ENCODE data around the gene CILP2.

Gene CILP2

DNA sequence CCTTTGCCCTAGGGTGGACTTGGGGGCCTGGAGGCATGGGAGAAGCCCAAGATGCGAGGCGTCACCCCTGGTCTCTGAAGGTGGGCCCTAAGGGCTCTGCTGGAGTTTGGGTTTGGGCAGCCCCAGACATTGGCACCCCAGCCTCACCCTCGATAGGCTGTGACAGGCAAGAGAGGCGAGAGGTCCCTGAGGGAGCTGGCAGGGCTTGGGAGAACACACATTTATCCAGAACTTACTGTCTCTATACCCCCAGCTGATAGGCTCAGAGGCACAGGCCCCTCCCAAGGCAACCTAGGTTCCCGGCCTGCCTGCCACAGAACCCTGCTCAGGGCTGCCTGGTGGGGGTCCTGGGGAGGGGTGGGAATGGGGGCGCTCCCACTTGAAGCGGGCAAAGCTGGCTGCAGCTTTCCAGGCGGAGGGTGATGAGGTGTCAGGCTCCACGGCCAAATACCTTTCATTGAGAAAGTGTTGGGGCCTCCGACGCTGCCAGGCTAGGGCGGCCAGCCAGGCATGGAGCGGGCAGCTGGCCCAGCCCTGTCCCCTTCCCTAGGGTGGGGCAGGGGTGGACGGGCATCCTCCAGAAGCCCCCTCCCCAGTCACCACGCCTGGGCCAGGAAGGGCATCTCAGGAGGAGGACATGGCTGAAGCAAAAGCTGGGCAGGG lies 9.7 kb downstream of the CILP2 start:
- no peak for DNase-seq

DNA sequence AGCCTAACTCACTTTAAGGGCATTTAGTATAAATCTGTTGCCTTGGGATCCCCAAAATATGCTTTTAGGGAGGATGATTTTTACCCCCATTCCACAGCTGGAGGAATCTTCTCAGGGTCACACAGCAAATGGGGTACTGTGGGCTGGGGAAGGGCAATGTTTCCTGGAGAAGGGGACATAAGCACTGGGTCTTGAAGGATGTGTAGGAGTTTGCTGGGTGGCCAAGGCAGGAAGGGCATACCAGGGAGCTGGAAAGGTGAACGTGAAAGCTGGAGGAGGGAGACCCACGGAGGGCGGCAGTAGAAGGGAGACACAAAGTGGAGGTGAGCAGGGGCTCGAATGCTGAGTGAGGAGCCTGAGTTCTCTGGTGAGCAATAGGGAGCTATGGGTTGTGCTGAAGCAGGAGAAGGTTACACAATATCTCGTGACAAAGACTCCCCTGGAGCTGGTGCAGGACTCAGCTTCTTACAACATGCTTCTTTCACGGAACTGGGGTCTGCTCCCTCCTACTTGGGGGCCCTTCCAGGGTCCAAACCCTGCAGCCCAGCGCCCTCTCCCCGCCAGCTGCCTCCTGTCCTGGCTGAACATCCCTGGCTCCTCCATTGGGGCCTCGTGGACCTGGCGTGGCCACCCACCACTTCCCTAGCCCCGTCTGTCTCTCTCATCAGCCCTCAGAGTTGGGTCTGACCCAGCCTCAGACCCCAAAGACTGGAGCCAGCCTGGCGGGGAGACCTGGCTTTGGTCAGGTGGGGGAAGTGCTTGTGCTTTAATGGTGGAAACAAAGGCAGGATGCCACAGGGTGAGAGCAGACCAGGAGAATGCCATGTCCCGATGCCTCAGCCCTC lies 11.1 kb downstream of the CILP2 start:
- DNase-seq = no peak

DNA sequence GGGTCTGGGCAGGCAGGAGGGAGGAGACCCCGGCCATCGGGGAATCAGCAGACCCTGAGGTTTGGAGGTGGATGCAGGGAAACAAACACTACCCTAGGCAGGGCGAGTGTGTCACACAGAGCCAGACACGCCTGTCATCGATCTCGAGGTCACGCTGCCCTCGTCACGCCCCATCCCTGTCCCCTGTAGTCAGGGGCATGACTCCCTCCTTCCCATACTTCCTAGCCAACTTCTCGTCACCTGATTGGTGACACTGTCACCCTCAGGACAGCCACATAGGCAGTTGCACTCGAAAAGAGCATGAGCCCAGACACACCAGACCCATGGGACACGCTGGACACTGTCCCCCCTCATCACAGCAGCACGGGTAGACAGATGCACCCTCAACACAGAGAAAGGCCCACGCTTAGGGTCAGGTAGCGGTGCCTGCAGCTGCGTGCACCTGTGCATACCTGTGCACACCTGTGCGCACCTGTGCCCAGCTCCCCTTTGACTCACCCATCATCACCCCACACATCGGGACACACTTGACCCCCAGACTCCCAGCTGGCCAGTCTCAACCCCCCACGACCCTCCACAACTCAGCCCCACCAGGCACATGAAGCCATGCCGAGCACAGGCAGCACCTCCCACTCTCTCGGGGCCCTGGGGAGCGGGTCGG lies 11.9 kb downstream of the CILP2 start:
- no peak for DNase-seq

DNA sequence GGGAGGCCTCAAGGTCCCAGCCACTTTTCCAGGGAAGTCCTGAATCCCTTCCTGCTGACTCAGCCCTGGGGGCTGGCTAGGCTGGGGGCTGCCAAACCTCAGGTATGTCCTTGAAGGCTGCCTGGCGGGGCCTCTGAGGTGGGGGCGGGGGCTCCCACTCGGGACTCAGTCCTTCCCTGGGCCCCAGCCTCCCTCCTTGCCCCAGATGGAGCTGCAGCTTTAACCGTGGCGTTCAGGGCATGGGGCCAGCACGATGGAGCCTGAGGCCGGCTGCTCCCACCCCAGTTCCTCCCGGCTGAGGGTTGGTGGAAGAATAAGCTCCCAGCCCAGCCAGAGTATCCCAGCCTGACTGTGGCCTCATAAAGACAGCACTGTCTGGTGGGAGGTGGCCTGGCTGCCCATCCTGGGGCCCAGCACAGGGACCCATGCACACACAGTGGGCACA lies 12.4 kb downstream of the CILP2 start:
- no peak for DNase-seq

DNA sequence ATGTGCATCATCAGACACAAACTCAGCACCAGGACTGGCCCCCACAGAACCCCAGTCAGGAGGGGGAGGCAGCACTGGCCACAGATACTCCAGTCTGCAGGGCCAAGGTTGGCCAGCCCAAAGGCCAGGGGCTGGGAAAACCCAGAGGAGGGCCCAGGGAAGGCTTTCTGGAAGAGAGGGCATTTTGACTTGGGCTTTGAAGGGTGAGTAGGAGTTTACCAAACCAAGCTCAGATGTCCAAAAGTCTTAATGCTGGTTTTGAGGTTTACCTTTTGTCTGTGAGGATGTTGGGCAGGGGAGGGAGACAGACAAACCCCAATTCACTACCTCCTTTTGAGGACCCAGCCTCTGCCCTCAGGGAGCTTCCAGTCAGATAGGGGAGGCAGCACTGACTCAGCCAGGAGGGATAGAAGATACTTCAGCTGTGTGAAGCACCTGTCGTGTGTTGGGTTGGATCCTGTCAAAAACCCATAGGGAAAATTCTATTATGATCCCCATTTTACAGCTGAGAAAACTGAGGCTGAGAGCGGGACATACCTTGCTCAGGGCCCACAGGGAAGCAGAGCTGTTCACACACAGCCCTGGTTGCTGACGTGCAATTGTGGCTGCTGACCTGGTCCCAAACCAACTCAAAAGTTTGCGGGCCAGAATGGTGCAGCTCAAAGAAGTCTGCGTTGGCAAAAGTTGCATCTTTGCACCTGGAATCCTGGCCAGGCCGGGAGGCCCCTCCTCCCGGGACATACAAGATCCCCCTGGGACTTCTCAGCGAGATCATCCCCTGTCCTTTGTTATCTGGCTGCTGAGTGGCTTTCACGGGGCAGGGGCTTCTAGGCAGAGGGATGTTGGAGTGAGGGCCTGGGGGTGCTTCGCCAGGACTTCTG lies 13.1 kb downstream of the CILP2 start:
- DNase-seq = no peak

DNA sequence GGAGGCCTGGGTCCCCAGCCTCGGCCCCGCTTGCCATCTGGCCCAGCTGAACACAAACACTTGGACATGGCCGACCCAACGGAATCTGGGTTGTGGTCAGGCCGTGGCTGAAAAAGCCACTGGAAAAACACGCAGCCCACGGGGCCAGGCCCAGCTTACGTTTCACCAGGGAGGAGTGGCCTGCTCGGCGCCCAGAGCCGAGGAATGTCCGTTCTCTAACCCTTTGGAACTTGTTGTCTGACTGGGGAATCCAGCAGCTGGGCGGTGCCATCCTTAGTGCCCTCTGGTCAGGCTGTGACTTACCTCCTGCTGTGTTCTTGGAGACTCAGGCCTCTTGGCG lies 13.8 kb downstream of the CILP2 start:
- DNase-seq = no peak

DNA sequence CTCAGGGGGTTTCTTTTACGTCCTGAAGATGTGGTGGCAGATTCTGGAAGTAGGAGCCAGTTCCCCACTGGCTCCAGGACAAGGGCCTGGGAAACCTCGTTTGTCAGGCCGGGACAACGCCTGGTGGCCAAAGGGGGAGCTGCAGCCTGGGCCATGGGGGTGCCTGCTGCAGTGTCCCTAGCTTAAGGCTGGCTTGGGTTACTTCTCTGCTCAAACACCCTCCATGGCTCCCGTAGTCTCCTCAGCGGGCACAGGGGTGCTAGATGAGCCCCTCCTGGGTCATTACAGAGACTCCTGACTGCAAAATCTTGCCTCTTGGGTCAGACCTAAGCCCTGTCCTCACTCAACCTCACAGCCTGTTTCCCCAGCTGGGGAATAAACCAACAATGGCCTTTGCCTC lies 14.7 kb downstream of the CILP2 start:
- no peak for DNase-seq

DNA sequence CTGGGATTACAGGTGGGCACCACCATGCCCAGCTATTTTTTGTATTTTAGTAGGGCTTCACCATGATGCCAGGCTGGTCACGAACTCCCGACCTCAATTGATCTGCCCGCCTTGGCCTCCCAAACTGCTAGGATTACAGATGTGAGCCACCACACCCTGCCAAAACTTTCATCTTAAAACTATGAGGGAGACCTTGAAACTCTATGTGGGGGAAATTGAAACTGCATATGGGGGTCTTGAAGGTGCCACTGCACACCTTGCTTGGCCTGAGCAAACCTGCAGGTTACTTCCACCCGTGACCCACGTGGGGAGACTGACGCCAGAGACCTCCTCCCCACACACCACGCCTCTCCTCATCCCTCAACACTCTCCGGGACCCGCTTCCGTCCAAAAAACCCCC lies 15.6 kb downstream of the CILP2 start:
- no peak for DNase-seq

DNA sequence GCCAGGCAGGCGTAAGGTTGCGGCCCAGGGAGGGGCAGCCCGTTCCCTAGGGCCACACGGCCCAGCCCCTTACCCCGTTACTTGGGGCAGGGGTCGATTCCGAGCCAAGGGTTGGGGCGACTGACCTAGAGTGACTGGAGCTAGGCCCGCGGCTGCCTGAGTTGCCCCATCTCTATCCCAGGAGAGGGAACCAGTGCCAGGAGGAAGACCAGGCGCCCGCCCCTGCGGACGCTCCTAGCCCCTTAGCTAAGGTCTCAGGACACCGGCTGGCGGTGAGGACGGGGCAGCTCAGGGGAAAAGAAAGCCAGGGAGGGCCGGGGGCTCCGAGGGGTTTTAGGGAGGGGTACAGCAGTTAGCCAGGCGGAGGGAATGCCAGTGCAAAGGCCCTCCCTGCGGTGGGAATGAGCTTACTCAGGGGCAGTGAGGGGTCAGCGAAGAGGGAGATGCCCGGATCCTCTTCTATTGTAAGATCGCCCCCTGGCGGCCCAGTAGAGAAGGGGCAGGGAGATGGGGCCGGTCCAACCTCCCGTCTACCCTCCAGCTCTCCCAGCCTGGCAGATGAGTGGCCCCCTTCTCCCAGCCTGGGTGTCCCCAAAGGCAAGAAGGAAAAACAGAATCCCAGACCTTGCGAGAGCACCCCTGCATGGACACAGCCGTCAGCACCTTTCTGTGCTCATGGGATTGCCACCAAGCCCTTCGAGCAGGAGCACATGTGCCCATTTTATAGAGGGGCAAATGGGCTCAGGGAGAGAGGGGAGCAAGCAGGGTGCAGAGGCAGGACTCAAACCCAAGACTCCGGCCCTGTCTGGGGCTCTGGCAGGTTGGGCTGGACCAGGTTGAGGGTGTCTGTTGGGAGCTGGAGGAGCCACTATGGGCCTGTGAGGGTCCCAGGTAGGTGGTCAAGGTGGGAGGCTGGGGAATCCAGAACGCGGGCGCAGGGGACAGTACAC lies 16.3 kb downstream of the CILP2 start:
- DNase-seq = peak; percentile 31

DNA sequence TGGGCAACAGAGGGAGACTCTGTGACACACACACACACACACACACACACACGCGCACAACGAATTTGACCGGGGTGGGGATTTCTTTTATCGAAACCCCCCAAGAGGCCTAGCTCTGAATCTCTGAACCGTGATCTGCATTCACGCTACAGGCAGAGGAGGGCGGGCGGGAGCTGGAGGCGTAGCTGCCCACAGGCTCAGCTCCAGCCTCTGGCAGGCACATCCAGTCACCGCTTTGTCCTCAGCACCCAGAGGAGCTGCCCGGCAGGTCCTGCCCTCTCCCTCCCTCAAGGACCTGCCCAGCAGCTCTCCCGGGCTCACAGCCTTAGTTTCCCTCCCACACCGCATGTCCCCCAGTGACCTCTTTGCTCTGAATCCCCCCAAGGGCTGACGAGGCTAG lies 20.0 kb downstream of the CILP2 start:
- DNase-seq = no peak

DNA sequence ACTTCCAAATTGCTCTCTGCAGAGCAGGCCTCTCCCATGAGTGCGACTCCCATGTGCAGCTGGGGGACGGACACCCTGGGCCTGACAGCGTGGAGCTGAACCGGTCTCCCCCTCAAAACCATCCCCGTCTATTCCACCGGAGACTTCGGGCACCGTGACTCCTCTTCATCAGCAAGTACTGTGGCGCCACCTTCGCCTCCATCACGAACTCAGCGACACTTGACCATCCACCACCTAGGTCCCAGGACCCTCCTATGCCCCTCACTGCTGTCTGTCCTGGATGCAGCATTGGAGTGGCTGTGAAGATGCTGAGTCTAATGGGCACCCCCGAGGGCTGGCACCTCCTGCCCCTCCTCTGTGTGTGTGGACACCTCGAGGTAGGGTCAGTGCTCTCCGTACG lies 20.6 kb downstream of the CILP2 start:
- no peak for DNase-seq

DNA sequence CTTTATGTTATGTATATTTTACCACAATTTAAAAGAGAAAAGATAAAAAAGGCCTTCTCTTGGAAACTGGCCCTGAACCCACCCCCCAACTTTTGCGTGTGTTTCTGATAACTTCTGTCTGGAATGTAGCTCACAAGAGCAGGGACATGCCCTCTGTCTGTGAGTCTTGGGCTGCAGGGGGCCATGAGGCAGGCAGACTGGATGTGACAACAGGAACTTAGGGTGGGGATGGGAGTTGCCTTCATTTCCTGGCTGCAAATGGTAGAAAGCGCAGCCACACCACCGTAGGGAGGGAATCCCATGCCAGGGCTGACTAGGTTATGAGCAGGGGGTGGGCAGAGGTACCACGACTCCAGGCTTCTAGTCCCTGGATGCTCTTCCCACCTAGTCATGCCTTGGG lies 21.9 kb downstream of the CILP2 start:
- DNase-seq = no peak

DNA sequence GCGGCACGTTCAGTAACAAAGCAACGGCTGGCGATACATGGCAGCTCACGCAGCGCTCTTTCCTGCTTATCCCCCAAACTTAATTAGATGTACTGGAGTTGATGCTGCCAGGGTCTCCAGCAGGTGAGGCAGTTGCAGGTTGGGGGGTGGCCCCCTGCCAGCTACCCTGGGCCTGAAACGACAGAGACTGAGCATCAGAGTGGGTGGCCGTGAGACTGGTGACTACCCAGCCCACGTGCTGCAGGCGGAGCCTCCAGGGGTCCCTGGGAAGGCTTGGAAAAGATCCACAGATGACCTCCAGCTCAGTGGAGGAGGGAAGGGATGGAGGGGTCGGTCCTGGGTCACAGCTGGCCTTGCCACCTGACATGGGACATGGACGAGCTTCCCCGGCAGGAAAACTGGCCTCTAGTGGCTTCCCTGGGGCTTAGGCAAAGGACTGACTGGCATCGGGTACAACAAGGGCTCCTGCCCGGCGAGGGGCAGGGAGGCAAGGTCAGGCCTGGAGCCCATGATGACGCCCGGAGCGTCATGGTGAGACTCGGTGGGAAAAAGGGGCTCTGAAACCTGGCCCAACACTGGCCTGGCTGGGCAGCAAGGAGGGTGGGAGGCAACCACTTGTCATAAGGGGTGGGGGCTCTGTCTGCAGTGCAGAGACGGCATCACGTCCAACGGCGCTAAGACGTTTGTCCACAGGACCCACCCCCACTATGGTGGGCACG lies 24.0 kb downstream of the CILP2 start:
- DNase-seq = no peak

DNA sequence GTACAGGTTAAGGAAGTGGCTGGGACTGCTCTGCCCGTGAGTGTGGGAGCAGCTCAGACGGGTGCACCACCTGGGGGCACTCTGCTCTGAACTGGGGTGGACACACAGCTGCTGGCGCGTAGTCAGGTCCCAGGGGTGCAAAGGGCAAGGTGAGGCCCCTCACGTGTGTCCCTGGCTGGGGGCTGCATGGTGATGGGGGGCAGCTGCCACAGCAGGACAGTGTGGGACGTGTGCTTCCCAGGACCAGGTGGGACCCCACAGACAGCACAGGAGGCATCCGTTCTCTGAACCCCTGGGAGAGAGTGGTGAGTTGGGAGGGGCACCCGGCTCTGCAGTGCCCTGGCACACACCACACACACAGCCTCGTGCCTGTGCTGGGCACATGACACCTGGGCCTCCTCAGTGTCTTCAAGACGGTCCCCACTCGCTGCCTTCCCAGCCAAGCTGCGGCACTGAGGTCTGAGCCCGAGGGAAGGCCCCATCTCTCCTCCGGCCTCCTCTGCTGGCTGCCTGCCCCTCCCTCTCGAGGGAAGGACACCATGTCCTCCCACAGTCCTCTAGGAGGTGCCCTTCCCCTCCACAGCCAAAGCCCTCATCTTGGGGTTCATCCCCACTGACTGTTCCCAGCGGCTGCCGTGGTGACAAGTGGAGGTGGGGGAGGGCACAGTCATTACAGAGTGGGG lies 24.7 kb downstream of the CILP2 start:
- no peak for DNase-seq

DNA sequence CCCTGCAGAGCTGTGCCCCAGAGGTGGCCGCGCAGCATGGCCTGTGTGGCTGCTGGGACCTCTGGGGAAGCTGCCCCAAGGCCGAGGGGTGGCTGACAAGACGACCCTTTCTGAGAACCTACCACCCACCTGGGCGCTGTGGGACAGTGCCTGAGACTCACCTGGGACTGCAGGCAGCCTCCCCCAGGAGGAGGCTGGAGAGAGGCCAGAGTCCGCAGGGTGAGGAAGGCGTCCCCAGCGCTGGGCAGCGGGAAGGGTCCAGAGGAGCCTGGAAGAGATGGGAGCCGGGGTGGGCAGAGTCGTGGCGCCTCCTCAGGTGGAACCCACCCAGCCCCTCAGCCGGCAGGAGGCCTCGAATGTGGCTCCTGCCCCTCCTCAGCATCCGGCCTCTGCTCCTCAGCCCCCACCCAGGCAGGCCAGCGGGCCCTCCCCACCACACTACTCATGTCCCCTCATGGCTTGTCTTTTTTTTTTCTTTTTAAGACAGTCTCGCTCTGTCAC lies 25.3 kb downstream of the CILP2 start:
- no peak for DNase-seq

DNA sequence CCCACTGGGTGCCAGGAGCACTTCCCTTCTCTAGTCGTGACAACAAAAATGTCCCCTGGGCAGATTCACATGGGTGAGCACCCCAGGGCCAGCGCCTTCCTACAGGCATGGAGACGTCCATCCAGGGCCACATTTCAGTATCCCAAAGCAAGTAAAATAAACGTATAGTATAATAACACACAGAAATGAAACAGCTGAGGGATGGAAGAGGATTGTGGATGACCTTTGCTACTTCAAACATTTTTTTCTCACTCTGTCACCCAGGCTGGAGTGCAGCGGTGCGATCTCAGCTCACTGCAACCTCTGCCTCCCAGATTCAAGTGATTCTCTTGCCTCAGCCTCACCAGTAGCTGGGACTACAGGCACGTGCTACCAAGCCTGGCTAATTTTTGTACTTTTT lies 28.2 kb downstream of the CILP2 start:
- no peak for DNase-seq

DNA sequence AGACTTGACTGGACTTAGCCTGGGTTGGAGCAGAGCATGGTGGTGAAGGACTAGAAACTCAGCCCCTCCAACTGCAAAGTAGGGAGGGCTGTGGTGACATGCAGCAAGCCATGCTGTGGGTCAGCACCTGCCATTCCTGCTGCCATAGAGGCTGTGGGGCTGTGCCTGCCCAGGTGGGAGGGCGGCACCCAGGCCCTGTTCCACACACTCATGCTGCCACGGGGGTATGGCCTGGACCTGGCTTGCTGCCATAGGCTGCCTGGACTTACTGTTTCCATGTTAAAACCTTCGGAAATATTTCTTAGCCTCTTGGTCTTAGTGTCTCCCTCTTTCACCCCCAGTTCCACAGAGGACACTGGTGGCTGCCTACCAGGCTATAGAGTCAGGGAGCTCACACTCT lies 29.3 kb downstream of the CILP2 start:
- no peak for DNase-seq

DNA sequence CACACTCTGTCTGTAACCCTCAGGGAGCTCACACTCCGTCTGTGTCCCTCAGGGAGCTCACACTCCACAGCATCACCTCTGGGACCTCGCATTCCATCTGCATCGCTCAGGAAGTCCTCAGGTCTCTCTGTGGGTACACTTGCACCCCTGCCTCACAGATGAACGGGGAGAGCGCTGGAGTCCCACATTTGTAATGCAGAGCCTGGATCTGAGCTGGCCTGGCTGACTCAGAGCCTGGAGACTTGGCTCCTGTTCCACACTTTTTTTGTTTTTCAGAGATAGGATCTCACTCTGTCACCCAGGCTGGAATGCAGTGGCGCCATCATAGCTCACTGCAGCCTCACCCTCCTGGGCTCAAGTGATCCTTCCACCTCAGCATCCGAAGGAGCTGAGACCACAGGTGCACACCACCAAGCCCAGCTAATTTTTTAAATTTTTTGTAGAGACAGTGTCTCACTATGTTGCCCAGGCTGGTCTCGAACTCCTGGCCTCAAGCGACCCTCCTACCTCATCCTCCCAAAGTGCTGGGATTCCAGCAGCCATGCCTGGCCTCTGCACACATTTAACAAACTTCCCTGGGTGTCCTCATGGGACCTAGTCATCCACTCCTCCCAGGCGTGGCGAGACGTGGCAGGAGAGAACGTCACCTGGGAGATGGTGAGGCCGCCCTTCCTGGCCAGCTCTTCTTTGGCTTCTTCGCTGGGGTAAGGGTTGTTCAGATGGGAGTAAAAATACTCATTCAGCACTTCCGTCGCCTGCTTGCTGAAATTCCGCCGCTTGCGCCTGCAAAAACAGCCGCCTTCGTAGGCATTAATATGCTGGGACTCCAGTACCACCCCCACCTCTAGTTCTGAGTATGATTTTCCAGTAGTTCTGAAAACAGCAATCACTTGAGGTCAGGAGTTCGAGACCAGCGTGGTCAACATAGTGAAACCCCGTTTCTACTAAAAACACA lies 31.0 kb downstream of the CILP2 start:
- no peak for DNase-seq

DNA sequence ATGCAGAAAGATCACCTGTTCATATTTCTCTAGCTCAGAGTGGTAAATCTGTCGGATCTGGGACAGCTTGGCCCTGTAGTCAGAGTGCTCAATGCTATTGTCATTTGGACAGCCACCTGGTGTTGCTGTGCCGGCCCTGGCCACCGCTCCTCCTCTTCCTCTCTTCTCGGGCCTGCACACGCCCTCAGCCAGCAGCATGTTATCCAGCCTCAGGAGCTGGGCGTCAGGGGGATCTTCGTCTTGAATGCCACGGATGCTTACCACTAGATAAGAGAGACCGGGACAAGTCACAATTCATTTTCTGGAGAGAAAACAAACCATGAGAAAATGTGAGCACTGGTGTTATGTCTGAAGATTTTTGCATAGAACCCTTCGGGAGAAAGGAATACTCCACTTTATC lies 32.5 kb downstream of the CILP2 start:
- DNase-seq = no peak

All from NCI-H2029 (cell line).